ENCODE results near the gene IGF2R.
"Not testable (repeated sequence)": the region's sequence is repeated elsewhere in the genome, so short reads cannot be mapped to it uniquely, and the experiment has no call there.

The IGF2R gene

DNA sequence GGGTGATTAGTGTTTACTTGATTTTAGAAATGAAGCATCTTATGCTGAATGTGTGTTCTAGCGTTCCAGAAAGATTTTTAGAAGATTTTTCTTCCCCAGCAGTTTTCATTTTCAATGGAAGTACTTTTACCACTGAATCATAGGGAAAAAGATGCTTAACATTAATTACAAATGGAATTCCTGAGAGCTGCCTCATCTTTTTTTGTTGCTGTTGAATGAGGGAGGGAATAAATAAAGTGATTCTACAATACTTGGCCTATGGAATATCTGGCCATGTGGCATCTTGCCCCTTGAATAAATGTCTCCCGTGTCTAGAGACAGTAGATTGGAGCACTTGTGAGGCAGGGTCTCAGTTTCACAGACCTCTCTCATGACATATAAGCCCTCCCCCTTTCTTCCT, 108.6 kb downstream of the IGF2R start:
- no peak for DNase-seq (ENCODE audit: low spot score)

DNA sequence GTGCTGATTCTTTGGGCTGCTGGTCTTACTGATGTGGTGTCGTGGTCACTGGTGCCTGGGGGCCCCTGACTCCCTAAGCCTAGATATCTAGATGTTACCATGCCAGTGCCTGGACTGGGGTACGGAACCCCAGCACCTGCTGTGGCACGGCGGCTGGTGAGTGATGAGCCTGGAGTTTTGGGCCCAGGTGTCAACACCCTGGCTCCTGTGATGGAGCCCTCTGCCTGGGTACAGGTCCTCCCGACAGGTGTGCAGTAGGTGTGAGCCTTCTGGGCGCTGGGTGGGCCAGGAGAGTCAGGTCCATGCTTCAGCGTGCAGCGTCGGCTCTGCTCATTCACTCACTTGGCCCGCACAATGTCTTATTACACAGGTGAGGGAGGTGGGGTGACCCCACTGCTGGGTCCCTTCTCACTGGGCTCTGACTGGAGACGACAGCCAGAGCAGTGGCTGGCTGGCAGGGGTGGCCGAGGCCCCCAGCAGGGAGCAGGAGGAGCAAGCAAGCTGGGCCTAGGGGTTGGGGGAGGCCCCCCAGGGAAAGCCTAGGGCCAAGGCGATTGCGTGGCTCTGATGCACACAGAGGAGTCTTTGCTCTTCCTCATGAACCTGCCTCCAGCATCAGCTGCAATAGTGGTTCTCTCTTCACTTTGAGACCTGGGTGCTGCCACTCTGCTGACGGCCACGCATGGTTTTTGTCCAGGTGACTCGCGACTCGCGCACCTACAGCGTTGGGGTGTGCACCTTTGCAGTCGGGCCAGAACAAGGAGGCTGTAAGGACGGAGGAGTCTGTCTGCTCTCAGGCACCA, 110.2 kb downstream of the IGF2R start:
- no peak for DNase-seq (ENCODE audit: low spot score)

DNA sequence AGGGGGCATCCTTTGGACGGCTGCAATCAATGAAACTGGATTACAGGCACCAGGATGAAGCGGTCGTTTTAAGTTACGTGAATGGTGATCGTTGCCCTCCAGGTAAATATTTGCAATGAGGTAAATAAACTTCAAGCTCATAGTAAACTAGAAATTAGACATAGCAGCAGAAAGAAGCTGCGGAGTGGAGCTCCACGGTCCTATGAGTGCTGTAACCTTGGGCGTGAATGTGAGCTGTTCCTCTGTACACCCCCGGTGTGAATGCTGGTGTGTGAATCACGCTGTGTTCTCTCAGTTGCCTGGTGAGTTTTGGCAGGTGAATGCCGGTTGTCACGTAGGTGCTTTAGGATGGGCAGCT, 110.8 kb downstream of the IGF2R start:
- no peak for DNase-seq (ENCODE audit: low spot score)

DNA sequence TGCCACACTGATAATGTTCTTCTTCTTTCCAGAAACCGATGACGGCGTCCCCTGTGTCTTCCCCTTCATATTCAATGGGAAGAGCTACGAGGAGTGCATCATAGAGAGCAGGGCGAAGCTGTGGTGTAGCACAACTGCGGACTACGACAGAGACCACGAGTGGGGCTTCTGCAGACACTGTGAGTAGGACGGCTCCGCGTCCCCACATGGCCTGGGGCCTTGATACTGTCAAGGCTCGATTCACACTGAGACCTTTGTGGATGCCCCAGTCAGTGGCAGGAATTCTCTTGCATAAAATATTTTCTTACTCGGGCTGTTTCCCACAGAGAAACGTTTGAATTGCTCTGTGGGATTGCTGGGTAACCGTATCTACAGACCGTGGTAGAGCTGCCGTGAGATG, 111.2 kb downstream of the IGF2R start:
- no peak for DNase-seq (ENCODE audit: low spot score)

DNA sequence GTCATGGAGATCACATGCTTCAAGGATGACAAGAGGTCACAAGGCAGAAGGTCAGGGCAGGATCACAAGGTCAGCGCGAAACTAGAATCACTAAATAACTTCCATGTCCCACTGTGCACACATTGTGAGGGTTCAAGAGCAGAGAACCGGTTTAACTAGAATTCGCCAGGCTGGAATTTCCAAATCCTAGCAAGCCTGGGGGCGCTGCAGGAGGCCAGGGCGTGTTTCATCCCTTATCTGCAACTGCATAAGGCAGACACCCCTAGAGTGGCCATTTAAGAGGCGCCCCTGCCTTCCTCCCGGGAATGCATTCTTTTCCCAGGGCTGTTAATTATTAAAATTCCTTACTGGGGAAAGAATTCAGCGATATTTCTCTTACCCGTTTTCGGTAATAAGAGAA, 112.5 kb downstream of the IGF2R start:
- no peak for DNase-seq (ENCODE audit: low spot score)

DNA sequence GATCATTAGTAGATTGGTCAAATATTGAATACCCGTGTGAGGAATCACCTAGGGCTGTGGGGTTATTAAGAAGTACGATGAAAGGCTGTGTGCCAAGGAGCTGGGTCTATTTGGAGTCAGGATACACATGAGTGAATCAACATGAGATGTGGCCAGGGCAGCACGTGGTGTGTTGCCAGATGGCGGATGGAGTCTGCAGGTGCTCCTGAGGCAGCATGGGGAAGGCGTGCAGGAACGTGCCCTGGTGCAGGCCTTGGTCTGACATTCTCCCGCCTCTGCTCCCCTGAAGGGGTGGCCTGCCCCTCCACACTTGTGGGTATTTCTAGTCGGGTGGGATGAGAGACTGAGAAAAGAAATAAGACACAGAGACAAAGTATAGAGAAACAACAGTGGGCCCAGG, 113.7 kb downstream of the IGF2R start:
- no peak for DNase-seq (ENCODE audit: low spot score)

DNA sequence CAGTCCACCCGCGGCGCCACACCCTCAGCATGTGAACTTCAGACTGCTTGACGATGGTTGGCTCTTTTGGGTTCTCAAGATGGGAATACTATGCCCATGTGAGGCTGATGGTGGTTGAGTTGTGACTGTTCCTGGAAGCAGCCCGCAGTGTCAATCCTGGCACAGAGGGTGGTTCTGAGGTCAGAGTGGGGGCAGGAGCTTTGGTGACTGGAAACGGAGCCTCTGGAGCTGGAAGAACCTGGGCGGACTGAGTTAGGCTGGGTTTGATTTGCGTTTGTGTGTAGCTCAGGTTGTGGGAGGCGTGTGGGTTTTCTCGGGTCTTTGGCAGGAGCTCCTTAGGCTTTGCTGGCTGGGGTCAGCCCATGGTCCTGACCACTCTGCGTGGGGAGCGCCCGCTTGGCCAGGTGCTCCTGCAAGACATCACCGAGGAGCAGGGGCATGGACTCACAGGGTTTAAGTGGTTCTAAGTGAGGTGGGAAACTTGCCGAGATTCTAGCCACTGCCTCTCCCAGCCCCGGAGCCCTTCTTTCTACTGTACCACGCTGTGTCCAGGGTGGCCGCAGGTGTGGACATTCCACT, 115.4 kb downstream of the IGF2R start:
- no peak for DNase-seq (ENCODE audit: low spot score)

DNA sequence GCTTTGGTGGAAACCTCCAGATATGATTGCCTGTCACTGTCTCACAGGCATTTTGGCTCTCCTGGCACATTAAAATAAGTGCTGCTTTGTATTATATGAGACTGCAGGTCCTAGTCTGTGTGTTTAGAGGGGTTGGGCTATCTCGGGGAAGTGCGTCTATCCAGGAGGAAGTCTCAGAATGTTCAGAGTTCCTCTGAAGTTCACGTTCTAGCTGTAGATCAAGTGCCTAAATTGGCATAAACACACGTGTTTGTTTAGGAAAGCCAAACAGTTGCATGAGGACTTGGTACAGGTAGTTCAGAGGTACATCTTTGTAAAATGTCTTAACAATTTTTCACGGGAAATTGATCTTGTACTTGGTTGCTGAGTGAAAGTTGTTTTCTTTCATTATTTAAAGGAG, 116.3 kb downstream of the IGF2R start:
- no peak for DNase-seq (ENCODE audit: low spot score)

DNA sequence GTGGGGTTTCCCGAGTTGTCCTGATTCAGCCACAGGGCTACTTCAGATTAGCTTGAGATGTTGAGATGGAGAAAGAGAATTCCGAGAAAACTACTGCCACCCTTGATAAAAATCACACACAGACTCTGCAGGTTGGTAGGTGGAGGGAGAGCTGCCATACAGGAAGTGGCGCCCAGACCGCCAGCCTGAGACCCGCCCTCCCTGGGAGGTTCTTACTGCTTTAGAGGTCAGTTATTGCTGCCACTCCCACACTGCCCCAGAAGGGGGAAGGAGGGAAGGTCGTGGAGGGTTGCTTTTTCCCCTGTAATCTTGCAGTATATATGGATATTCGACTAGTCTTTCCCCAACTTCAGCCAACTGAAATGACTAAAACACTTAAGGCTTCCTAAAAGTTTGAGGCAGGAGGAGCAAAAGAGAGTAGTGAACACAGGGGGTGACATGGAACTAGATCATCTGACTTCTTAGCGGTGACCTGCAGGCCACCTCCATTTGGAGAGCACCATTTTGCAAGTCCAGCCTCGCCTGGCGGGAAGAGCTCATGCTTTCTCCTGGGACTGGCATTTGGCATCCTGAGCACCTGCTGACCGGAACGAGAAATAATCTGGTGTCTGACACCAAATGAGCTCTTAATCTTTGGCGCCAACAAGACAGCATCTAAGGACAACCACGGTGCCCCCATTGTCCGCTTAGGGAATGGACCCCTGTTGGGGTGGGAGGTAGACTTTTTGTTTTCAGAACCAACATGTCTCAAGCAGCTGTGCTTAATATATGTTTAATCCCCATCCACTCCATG, 117.0 kb downstream of the IGF2R start:
- DNase-seq (ENCODE audit: low spot score), result no peak

DNA sequence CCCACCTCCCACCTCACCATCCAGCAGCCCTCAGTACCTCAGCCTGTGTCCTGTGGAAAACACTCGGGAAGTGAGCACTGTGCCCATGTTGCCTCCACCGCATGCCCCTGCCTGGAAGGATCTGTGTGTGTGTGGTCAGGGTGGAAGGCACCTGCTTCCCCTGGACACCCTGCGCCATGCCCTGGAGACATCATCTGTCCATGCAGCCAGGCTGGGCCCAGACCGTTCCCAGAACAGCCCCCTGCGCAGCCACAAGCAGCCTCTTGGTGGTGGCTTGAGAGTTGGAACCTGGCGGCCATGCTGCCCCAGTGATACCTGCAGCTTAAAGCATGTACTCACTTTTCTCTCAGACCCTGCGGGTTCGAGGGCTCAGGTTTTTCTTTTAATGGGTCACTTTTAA, 117.9 kb downstream of the IGF2R start:
- no peak for DNase-seq (ENCODE audit: low spot score)

DNA sequence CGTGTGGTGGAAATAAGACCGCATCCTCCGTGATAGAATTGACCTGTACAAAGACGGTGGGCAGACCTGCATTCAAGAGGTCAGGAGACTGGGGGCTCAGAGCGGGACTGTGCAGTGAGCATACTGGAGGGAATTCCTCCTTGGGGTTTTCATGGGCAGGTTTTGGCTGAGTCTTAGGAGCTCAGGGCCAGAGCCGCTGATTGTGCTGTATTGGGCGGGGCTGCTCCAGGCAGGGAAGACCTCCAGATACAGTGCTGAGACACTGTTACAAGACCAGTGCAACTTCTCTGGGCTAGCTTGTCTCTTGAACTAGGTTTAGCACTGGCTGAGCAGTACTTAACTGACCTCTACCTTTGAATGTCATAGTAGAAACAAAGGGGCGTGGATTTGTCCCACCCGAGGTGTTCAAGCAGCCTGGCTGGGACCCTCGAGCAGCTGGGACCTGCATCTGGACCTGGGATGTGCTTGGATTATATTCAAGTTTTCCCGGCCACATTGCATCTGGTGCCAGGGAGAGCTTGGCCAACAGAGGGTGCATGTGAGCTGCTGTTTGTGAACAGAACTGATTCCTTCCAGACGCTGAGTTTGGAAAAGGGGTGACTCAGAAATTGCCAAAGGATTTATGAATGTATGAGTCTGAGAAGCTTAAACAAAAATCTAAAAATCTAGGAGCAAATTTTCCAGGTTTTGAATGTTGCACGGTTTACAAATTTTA, 119.3 kb downstream of the IGF2R start:
- peak; percentile 75 for DNase-seq (ENCODE audit: low spot score)

DNA sequence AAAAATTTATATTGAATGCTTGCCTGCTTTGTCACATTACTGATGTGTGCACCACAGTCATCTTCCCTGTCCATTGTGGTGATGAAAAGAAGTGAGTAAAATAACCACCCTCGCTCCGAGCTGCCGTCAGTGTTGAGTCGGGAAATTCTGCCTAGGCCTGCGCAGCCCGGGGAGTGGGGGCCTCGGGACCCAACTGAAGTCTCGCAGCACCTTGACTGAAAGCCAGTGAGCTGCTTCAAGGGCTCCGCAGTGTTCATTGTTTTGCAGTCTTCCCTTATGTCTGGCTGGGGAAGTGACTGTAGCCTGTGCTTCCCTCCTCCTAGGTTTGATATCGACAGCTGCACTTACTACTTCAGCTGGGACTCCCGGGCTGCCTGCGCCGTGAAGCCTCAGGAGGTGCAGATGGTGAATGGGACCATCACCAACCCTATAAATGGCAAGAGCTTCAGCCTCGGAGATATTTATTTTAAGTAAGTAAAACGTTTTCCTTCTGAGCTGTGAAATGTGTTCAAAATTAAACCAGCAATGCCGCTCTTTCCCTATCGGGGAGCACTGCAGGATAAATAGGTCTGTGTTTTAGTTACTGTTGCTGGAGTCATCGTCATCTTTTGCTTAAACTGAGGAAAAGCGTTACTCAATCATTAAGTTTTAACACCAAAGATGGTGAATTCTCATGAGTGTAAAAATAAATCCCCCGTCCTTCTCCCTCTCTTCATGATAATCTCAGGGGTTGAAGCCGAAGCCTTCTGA, 120.1 kb downstream of the IGF2R start:
- DNase-seq (ENCODE audit: low spot score), result no peak

DNA sequence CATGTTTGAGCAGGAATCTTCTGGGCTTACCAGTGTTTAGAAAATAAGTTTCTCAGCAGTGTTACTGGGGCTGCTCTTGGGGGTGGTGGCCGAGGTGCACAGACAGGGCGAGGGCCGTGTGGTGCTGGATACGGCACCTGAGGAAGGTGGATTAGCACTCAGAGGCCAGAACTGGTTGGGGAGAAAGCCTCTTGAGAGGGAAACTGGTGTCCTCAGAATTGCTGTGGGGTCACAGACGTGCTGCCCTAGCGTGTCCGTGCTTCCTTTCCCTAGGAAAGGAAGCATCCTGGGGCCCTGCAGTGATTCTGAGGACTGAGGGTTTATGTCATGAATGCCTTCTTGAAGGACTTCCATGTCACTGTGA, 120.6 kb downstream of the IGF2R start:
- no peak for DNase-seq (ENCODE audit: low spot score)

DNA sequence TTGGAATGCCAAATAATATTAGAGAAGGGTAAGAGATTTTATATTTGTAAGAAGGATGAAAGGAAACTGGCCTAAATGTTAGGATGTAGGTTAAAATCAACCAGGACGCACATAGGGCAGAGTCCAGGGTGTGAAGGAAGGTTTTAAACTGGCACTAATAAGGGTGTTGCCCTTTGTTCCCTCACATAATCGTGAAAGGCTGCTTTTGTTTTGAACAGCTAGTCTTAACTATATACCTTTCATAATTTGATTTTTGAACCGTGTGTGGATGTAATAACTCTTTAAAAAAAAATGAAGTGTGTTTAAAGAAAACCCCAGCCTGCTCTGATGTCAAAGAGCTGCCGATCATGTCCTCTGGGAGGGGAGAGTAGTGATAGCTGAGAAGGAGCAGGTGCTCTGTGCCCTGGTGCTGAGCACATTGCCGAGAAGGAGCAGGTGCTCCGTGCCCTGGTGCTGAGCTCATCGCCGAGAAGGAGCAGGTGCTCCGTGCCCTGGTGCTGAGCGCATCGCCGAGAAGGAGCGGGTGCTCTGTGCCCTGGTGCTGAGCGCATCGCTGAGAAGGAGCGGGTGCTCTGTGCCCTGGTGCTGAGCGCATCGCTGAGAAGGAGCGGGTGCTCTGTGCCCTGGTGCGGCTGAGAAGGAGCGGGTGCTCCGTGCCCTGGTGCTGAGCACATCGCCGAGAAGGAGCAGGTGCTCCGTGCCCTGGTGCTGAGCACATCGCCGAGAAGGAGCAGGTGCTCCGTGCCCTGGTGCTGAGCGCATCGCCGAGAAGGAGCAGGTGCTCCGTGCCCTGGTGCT, 121.8 kb downstream of the IGF2R start:
- not testable (repeated sequence) for DNase-seq (ENCODE audit: low spot score)

DNA sequence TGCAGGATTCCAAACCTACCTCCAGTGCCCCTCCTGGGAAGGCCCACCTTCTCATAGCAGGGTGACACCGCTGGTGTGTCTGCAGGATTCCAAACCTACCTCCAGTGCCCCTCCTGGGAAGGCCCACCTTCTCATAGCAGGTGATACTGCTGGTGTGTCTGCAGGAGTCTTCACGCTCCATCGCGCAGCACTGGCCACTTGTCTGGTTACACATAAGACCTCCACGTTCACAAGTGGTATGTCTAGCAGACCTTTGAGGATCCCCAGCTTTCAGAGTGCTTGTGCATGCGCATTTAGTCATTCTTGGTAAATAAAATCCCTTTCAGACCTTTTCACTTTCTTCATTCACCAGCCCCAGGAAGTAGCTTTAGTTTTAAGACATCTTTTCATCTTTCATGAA, 123.3 kb downstream of the IGF2R start:
- DNase-seq (ENCODE audit: low spot score), result not testable (repeated sequence)

DNA sequence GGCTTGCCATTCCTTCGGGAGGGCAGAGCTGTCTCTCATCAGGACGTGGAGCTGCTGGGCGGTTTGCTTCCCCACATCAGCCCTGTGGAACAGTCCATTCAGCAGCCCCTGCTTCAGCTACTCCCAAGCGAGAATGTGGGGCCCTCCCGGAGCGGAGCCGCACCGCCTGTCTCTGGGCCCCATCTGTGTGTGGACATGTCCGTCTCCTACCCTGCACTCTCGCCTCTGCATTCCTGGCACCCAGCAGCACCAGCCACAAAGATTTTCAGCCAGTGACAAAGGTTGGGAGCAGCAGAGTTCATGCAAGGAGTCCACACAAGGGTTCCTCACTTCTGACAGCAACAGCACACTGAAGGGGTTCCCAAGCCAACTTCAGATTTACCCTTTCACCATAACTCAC, 123.7 kb downstream of the IGF2R start:
- DNase-seq (ENCODE audit: low spot score), result no peak

DNA sequence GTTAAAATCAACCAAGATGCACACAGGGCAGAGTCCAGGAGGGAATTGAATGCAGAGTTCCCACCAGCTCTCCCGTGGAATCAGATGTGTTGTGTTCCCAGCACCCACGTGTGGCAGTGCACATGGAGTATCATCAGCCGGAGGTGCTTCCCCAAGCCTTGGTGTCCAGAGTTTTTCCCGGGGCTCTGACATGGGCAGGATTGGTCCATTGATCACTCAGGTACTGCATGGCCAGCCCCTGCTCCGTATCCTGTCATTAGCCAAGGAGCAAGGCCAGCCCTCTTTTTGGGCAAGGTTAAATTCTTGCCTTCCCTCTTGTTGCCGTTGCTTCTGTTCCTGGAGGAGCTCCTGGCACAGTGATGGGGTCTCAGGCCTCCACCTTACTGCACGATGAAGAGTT, 124.2 kb downstream of the IGF2R start:
- DNase-seq (ENCODE audit: low spot score), result no peak

DNA sequence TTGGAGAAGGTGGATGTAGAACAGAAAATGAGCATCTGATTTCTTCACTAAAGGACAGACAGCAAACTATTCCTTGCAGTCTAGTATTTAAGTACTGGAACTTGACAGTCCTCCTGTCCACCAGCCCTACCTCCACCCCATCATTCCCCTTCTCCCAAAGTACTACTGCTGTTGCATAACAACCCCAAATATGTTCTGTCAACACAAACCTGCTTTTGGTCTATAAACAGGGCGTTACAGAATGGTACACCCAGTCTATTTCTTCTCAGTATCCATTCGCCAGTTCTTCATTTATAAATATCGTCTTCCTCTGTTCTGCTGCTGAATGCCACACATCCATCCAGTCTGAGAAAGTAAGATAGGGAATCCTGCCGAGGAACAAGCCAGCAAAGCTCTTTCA, 125.1 kb downstream of the IGF2R start:
- no peak for DNase-seq (ENCODE audit: low spot score)

DNA sequence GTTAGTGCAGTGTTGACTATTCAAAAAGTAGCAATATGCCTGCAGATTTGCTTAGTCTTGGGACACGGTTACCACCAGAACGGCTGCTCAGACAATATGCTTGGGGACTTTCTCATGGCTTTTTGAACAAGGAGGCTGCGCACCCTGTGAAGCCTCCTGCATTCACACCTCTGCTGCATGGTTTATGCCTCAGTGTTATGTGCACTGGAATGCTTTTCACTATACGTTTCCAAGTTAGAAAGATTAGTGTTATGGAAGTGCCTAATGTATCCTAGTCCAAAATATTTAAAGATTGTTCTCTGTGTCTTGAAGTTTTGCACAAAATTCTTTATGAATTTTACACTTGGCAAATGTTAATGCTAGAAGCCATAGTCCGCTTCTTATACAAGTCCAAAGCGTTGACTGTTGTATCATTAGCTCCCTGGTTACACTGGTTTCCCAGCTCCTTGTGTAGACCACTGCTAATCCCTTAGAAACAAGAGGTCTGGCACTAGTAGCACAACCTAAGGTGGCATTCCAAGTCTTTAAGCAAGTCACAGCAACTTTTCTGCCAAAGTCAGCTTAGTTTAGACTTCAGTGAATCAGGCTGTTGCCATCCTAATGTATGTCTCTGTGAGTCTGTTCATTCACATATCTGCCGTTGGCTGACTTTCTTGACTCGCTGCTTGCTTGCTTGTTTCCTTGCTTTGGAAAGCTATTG, 126.4 kb downstream of the IGF2R start:
- no peak for DNase-seq (ENCODE audit: low spot score)
